ENCODE results near the gene HTR3C.

HTR3C gene

DNA sequence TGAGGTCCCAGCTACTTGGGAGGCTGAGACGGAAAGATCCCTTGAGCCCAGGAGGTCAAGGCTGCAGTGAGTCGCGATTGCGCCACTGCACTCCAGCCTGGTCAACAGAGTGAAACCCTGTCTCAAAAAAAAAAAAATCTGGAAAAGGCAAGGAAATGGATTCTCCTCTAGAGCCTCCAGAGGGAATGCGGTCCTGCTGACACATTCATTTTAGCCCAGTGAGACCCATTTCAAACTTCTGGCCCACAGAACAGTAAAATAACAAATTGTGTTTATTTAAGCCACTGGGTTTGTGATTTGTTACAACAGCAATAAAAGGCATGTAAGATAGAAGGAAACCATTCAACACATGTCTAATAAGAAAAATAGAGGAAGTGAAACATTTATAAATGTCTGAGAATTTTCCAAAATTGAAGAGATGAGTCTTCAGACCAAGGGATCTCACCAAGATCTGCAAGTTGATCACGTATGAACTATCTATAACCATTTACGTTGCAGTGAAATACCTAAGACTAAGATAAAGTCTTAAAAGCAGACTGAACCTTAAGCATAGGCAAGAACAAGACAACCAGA, 44.0 kb downstream of the HTR3C start, which contains the start of gene HTR3E:
HTR3E (plus strand) TSS at position 254 of the 573 bp plus-strand sequence. CDS start 466 bp downstream, outside the sequence.
- DNase-seq: no peak

DNA sequence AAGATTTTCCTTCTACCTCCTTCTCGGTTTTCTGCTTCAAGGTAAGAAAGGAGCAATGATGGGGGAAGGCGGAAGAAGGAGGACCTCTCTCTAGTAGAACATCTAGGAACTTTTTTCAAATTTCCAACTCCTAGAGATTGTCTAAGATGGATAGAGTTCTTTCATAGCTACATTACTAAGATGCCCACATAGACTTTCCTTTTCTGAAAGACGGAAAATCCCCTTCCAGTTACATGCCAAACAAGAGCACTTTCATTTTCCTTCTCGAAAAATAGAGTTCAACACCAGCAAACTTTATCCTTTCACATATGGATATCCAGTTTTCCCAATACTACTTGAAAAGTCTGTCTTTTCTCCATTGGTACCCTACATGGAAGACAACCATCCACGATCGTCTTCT, 44.7 kb downstream of the HTR3C start:
- no peak for DNase-seq

DNA sequence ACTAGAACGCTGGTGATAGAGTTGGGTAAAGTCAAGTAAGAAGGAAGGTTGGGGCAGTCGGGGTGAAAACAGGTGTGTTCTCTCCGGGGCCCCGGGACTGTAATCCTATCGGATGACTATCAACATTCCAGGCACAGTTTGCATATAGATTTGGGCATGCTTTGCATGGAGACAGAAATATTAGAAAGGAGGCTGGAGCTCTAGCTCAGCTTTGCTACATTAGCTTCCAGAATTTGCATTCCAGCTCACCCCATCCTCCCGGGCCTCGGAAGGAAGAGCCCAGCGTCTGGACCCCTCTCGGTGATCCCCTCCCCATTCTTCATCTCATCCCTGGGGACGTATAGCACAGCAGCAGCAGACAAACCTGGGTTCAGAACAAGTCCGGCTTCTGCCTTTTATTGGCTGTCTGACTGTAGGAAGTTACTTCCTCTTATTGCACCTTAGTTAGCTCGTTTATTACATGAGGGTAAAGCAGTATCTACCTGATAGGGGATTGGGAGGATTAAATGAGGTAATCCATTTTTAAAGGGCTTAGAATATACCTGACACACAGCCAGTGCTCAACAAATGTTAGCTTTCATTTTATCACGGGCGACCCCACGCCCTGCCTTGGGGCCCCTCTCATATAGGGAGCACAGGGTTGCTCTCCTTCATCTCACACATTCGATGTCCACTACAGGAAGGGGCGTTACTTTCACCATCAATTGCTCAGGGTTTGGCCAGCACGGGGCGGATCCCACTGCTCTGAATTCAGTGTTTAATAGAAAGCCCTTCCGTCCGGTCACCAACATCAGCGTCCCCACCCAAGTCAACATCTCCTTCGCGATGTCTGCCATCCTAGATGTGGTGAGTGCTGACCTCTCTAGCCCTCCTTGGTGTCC, 47.2 kb downstream of the HTR3C start:
- DNase-seq: no peak

Measured in fibroblast of skin of right biceps (primary cell).